NT2/D1 (cell line): ENCODE results near the gene PLEKHH2.
A peak's percentile ranks its signal among the peaks of the same experiment; 100 is the strongest.
"Not testable (repeated sequence)": the region's sequence is repeated elsewhere in the genome, so short reads cannot be mapped to it uniquely, and the experiment has no call there.

Experiments
- DNase-seq: peaks from one replicate; pipeline ENCODE4 v3.0.0-alpha.2; 2011; ENCODE audit warnings: low read depth, low spot score
- H3K27me3 ChIP-seq: 2 replicates; pipeline ENCODE4 v1.6.0; 2011; ENCODE audit warnings: mild to moderate bottlenecking; ENCODE audit not compliant: insufficient read length, insufficient read depth
- H3K36me3 ChIP-seq: 2 replicates; pipeline ENCODE4 v1.6.1; 2011; ENCODE audit warnings: mild to moderate bottlenecking, low read length, mixed read lengths; ENCODE audit not compliant: insufficient read depth, insufficient read length
- H3K4me1 ChIP-seq: 2 replicates; pipeline ENCODE4 v1.5.1; 2011; ENCODE audit not compliant: insufficient read depth, insufficient read length
- H3K4me3 ChIP-seq: 2 replicates; pipeline ENCODE4 v1.5.1; 2011; ENCODE audit warnings: low read depth; ENCODE audit not compliant: insufficient read length
- H3K9ac ChIP-seq: 2 replicates; pipeline ENCODE4 v1.6.0; 2011; ENCODE audit warnings: low read depth; ENCODE audit not compliant: insufficient read length
- H3K9me3 ChIP-seq: 2 replicates; pipeline ENCODE4 v1.5.1; 2011; ENCODE audit warnings: mild to moderate bottlenecking, low read length; ENCODE audit not compliant: insufficient read depth
- SUZ12 ChIP-seq: IDR thresholded peaks from 2 replicates; pipeline ENCODE4 v1.6.1; 2011; ENCODE audit not compliant: insufficient read length, insufficient read depth; ENCODE audit errors: extremely low read depth
- YY1 ChIP-seq: IDR thresholded peaks from 2 replicates; pipeline ENCODE4 v1.6.1; 2011; ENCODE audit not compliant: insufficient read length, insufficient read depth
- ZNF274 ChIP-seq: IDR thresholded peaks from 2 replicates; pipeline ENCODE4 v1.6.1; 2011; ENCODE audit warnings: mild to moderate bottlenecking, low read depth, low read length

The PLEKHH2 gene

DNA sequence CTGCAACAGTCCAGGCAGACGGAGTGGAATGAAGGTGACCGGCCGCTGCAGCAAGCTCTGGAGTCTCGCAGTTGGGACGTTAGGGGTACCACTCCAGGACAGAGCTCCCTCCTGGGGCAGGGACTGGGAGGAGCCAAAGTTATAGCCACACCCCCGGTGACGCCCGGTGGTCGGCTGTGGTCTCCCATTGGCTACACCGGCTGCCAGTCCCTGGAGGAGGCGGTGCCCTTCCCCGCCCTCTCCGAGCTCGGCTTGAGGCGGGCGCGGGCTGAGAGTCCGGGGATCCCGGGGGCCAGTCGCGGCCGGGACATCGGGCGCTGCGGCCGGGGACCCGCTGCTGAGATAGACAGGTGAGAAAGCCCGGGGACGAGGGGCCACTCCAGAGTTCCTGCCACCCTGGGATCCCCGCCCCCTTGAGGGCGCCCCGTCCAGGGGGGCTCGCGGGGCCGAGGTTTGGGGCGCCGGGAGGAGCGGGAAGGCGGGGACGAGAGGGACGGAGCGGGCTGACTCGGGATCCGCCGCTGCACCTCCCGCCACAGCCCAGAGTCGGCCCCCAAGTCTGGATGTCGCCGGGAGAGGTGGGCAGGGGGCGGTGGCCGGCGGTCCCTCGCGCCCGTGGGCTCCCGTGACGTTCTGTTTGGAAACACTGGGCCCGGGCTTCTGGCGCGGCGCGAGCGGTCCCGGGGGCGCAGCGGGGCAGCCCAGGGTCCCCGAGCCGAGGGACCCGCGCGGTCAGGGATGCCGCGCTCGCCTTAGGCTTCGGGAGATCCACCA is at the start of gene PLEKHH2:
PLEKHH2 (plus strand) TSS at position 231 of the 774 bp plus-strand sequence. CDS start 7,414 bp downstream, outside the sequence.
- DNase-seq = peak; percentile 82
- peaks cover 4% of the 10 kb centered on the region for H3K4me1 ChIP-seq
- peaks cover 21% of the 10 kb centered on the region for H3K27me3 ChIP-seq
- no peak for TF ChIP-seq SUZ12
- TF ChIP-seq YY1 = no peak
- no peak for TF ChIP-seq ZNF274
- peak within 1 kb of the TSS; percentile 64 for H3K9ac ChIP-seq
- H3K36me3 ChIP-seq = no peaks in the 10 kb centered on the region
- no peaks in the 10 kb centered on the region for H3K9me3 ChIP-seq
- peak within 1 kb of the TSS; percentile 39 for H3K4me3 ChIP-seq

- Histone ChIP-seq H3K27me3 (no peaks in the 10 kb centered on the region), H3K4me3 (no peak overlapping the region), H3K36me3 (peaks cover 39% of the 10 kb centered on the region), H3K9me3 (no peaks in the 10 kb centered on the region), H3K4me1 (no peaks in the 10 kb centered on the region), H3K9ac (no peak overlapping the region)
- no peak for DNase-seq
- TF ChIP-seq SUZ12 (no peak), YY1 (no peak), ZNF274 (no peak)
Measured at GRCh38 chr2:43592443-43592842, 44.6 kb upstream of the PLEKHH2 start.

DNA sequence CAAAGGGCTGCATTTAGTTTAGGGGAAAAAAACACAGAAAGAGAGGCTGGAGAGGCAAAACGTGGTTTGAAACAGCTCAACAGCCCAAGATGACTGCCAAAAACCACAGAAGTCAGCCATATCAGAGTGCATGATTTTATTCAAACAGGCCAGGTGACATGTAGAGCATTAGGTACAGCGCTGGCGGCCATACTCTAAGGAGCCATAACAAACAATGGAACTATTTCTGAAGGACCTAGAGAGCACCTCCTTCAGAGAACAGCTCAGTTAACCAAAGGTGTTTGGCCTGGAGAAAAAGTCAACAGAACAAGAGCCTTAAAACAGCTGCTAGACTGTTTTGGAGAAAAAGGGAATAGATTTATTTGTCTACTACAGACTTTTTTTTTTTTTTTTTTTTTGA is 43.8 kb upstream of the PLEKHH2 start:
- Histone ChIP-seq H3K36me3 (peaks cover 33% of the 10 kb centered on the region), H3K9ac (no peak overlapping the region), H3K27me3 (no peaks in the 10 kb centered on the region), H3K9me3 (no peaks in the 10 kb centered on the region), H3K4me3 (no peak overlapping the region), H3K4me1 (no peaks in the 10 kb centered on the region)
- no peak for DNase-seq
- TF ChIP-seq YY1 (no peak), SUZ12 (no peak), ZNF274 (no peak)

DNA sequence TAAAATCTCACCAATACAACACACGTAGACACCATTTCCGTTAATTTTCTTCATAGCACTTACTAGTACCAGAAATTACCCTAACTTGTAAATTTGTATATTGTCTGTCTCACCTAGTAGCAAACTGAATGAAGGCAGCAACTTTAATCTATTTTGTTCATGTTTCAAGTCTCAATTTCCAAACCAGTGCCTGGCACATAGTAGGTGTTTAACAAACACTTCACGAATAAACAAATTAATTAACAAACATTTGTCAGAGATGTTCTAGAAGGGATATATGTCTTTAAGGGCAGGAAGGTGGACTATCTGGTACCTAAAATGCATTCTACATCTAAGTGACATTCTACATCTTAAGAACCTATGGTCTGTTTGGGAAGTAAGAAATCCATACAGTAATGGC is 42.2 kb upstream of the PLEKHH2 start:
- TF ChIP-seq SUZ12 (no peak), YY1 (no peak), ZNF274 (no peak)
- peaks cover 28% of the 10 kb centered on the region for H3K36me3 ChIP-seq
- peak overlapping the region; percentile 78 for H3K9ac ChIP-seq
- H3K4me1 ChIP-seq = no peaks in the 10 kb centered on the region
- H3K9me3 ChIP-seq = no peaks in the 10 kb centered on the region
- no peaks in the 10 kb centered on the region for H3K27me3 ChIP-seq
- no peak for DNase-seq
- peak overlapping the region; percentile 95 for H3K4me3 ChIP-seq

- Histone ChIP-seq H3K4me3 (peak within 1 kb of the TSS; percentile 95), H3K4me1 (no peaks in the 10 kb centered on the region), H3K9me3 (no peaks in the 10 kb centered on the region), H3K36me3 (peaks cover 20% of the 10 kb centered on the region), H3K9ac (peak within 1 kb of the TSS; percentile 88), H3K27me3 (no peaks in the 10 kb centered on the region)
- DNase-seq = peak; percentile 99
- no peak for TF ChIP-seq YY1
Measured at GRCh38 chr2:43595603-43596412, 41.3 kb upstream of the PLEKHH2 start, which contains the start of gene THADA. THADA (minus strand) TSS chr2:43596038; CDS start chr2:43592392, 3,646 bp downstream.

DNA sequence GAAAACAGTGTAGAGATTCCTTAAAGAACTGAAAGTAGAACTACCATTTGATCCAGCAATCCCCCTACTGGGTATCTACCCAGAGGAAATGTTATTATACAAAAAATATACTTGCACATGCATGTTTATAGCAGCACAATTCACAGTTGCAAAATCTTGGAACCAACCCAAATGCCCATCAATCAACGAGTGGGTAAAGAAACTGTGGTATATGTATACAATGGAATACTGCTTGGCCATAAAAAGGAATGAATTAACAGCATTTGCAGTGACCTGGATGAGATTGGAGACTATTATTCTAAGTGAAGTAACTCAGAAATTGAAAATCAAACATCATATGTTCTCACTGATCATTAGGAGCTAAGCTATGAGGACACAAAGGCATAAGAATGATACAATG is 36.5 kb upstream of the PLEKHH2 start:
- not testable (repeated sequence) for H3K4me1 ChIP-seq, H3K9ac ChIP-seq, H3K9me3 ChIP-seq, H3K4me3 ChIP-seq, DNase-seq, H3K36me3 ChIP-seq, H3K27me3 ChIP-seq

- no peaks in the 10 kb centered on the region for H3K4me1 ChIP-seq
- no peak for DNase-seq
- no peaks in the 10 kb centered on the region for H3K27me3 ChIP-seq
- H3K9ac ChIP-seq = no peak overlapping the region
- no peaks in the 10 kb centered on the region for H3K9me3 ChIP-seq
- TF ChIP-seq YY1 (no peak), ZNF274 (no peak), SUZ12 (no peak)
- H3K36me3 ChIP-seq = no peaks in the 10 kb centered on the region
- no peak overlapping the region for H3K4me3 ChIP-seq
Measured at GRCh38 chr2:43604674-43605073, 32.4 kb upstream of the PLEKHH2 start.
